Measurements from ENCODE around the gene UBE2U. TPM values are rescaled to one million over a fixed set of nuclear protein-coding genes. Genes with fewer than 3 reads are reported as not detected.

Gene UBE2U
- total RNA-seq, 2 donors from 2014 or later = not detected

- no peaks in the 10 kb centered on the region for H3K36me3 Mint-ChIP-seq (ENCODE audit: low read depth)
- H3K4me3 Mint-ChIP-seq = no peak overlapping the region
Measured at GRCh38 chr1:64310760-64311159, 107.3 kb downstream of the UBE2U start.

GRCh38 chr1:64312431-64312830 lies 109.0 kb downstream of the UBE2U start:
- 93 to 100% methylated on average over 1 to 4 of the region's 4 CpGs for WGBS, 2 experiments (ENCODE audit: insufficient coverage in 1 of 2, insufficient read length in 1 of 2)
- no peak for DNase-seq
- Histone ChIP-seq H3K27me3 (ENCODE audit: control insufficient read depth, insufficient read depth, low read length, poor library complexity, severe bottlenecking) (no peaks in the 10 kb centered on the region), H3K9me3 (ENCODE audit: control insufficient read depth, low read length) (no peaks in the 10 kb centered on the region), H3K4me3 (ENCODE audit: low read length) (no peak overlapping the region), H3K36me3 (ENCODE audit: control insufficient read depth, insufficient read depth, low read length) (no peaks in the 10 kb centered on the region), H3K27ac (ENCODE audit: low read depth, low read length) (no peak overlapping the region), H3K9ac (ENCODE audit: extremely low read depth, low read length, poor library complexity, severe bottlenecking) (no peak overlapping the region), H3K4me1 (ENCODE audit: control insufficient read depth, insufficient read depth, low read length) (no peaks in the 10 kb centered on the region)
- no peak for TF ChIP-seq CTCF (conservative IDR thresholded peaks at IDR 0.05)
- Mint-ChIP-seq H3K36me3 (ENCODE audit: low read depth) (no peaks in the 10 kb centered on the region), H3K4me1 (peaks cover 15% of the 10 kb centered on the region), H3K4me3 (no peak overlapping the region), H3K27ac (no peak overlapping the region), H3K27me3 (ENCODE audit: insufficient read depth) (peaks cover 5% of the 10 kb centered on the region), H3K9me3 (no peaks in the 10 kb centered on the region)

More at GRCh38 chr1:64310760-64311159, 107.3 kb downstream of the UBE2U start:
- no peaks in the 10 kb centered on the region for H3K27me3 ChIP-seq (ENCODE audit: control insufficient read depth, insufficient read depth, low read length, poor library complexity, severe bottlenecking)
- no peak overlapping the region for H3K9ac ChIP-seq (ENCODE audit: extremely low read depth, low read length, poor library complexity, severe bottlenecking)
- no peak for DNase-seq
- H3K9me3 Mint-ChIP-seq = no peaks in the 10 kb centered on the region
- H3K4me1 Mint-ChIP-seq = peaks cover 12% of the 10 kb centered on the region
- WGBS, 2 experiments (ENCODE audit: insufficient coverage in 1 of 2, insufficient read length in 1 of 2) = 100% methylated on average over 1 of the region's 1 CpG; no CpG with 5 or more reads in 1 of the 2 experiments
- H3K4me1 ChIP-seq (ENCODE audit: control insufficient read depth, insufficient read depth, low read length) = no peaks in the 10 kb centered on the region
- no peak for TF ChIP-seq CTCF (conservative IDR thresholded peaks at IDR 0.05)
- H3K9me3 ChIP-seq (ENCODE audit: control insufficient read depth, low read length) = no peaks in the 10 kb centered on the region
- H3K27me3 Mint-ChIP-seq (ENCODE audit: insufficient read depth) = peaks cover 5% of the 10 kb centered on the region
- no peak overlapping the region for H3K27ac Mint-ChIP-seq
- no peak overlapping the region for H3K27ac ChIP-seq (ENCODE audit: low read depth, low read length)
- H3K4me3 ChIP-seq (ENCODE audit: low read length) = no peak overlapping the region
- H3K36me3 ChIP-seq (ENCODE audit: control insufficient read depth, insufficient read depth, low read length) = no peaks in the 10 kb centered on the region

GRCh38 chr1:64315402-64315801 lies 112.0 kb downstream of the UBE2U start:
- DNase-seq = no peak
- peaks cover 15% of the 10 kb centered on the region for H3K4me1 Mint-ChIP-seq
- no peaks in the 10 kb centered on the region for H3K4me1 ChIP-seq (ENCODE audit: control insufficient read depth, insufficient read depth, low read length)
- no peak overlapping the region for H3K4me3 Mint-ChIP-seq
- no peak overlapping the region for H3K4me3 ChIP-seq (ENCODE audit: low read length)
- TF ChIP-seq CTCF (conservative IDR thresholded peaks at IDR 0.05) = no peak
- H3K27ac ChIP-seq (ENCODE audit: low read depth, low read length) = no peak overlapping the region
- no peak overlapping the region for H3K27ac Mint-ChIP-seq
- no peak overlapping the region for H3K9ac ChIP-seq (ENCODE audit: extremely low read depth, low read length, poor library complexity, severe bottlenecking)
- no peaks in the 10 kb centered on the region for H3K9me3 ChIP-seq (ENCODE audit: control insufficient read depth, low read length)
- H3K27me3 ChIP-seq (ENCODE audit: control insufficient read depth, insufficient read depth, low read length, poor library complexity, severe bottlenecking) = no peaks in the 10 kb centered on the region
- H3K36me3 ChIP-seq (ENCODE audit: control insufficient read depth, insufficient read depth, low read length) = no peaks in the 10 kb centered on the region
- no peaks in the 10 kb centered on the region for H3K9me3 Mint-ChIP-seq
- 90% methylated on average over 4 to 5 of the region's 5 CpGs for WGBS, 2 experiments (ENCODE audit: insufficient coverage in 1 of 2, insufficient read length in 1 of 2)
- no peaks in the 10 kb centered on the region for H3K27me3 Mint-ChIP-seq (ENCODE audit: insufficient read depth)
- H3K36me3 Mint-ChIP-seq (ENCODE audit: low read depth) = no peaks in the 10 kb centered on the region

Measured in endodermal cell (in vitro differentiated cells).